ENCODE measurements around the gene UMODL1.
A peak's percentile ranks its signal among the peaks of the same experiment; 100 is the strongest.

Gene UMODL1

GRCh38 chr21:42081138-42081537, 10.0 kb downstream of the UMODL1 start:
- no peak for DNase-seq

- DNase-seq: no peak
Measured at GRCh38 chr21:42081931-42082381, 10.8 kb downstream of the UMODL1 start.

GRCh38 chr21:42082501-42083360, 11.6 kb downstream of the UMODL1 start:
- DNase-seq: no peak

- DNase-seq: no peak
Measured at GRCh38 chr21:42083361-42083690, 12.2 kb downstream of the UMODL1 start.

- DNase-seq: no peak
Measured at GRCh38 chr21:42084079-42084478, 13.0 kb downstream of the UMODL1 start.

- DNase-seq: no peak
Measured at GRCh38 chr21:42085246-42086077, 14.3 kb downstream of the UMODL1 start.

- DNase-seq: no peak
Measured at GRCh38 chr21:42086969-42087368, 15.9 kb downstream of the UMODL1 start.

- DNase-seq: no peak
Measured at GRCh38 chr21:42088148-42088547, 17.0 kb downstream of the UMODL1 start.

- no peak for DNase-seq
Measured at GRCh38 chr21:42088658-42089057, 17.5 kb downstream of the UMODL1 start.

- DNase-seq: no peak
Measured at GRCh38 chr21:42089093-42089631, 18.0 kb downstream of the UMODL1 start.

- DNase-seq: no peak
Measured at GRCh38 chr21:42089665-42090310, 18.7 kb downstream of the UMODL1 start.

- no peak for DNase-seq
Measured at GRCh38 chr21:42091899-42092508, 20.9 kb downstream of the UMODL1 start.

- DNase-seq: no peak
Measured at GRCh38 chr21:42092771-42093170, 21.7 kb downstream of the UMODL1 start.

- DNase-seq: no peak
Measured at GRCh38 chr21:42093186-42093585, 22.1 kb downstream of the UMODL1 start.

- no peak for DNase-seq
Measured at GRCh38 chr21:42093991-42094421, 22.9 kb downstream of the UMODL1 start.

GRCh38 chr21:42094811-42095210, 23.7 kb downstream of the UMODL1 start:
- DNase-seq: no peak

GRCh38 chr21:42095581-42095980, 24.5 kb downstream of the UMODL1 start:
- no peak for DNase-seq

GRCh38 chr21:42096566-42096965, 25.4 kb downstream of the UMODL1 start:
- DNase-seq: no peak

- DNase-seq: no peak
Measured at GRCh38 chr21:42097274-42097673, 26.2 kb downstream of the UMODL1 start.

GRCh38 chr21:42097860-42098454, 26.8 kb downstream of the UMODL1 start:
- peak; percentile 35 for DNase-seq

GRCh38 chr21:42098957-42099505, 27.9 kb downstream of the UMODL1 start:
- no peak for DNase-seq

- no peak for DNase-seq
Measured at GRCh38 chr21:42101246-42101645, 30.1 kb downstream of the UMODL1 start.
